GM21515 (cell line): ENCODE measurements around the gene IRX6.

Experiments used
- ATAC-seq: cut with Tn5 transposase; IDR thresholded peaks from one replicate; pipeline ENCODE4 v1.9.1; 2021; ENCODE audit not compliant: unreplicated experiment

The IRX6 gene

GRCh38 chr16:55364811-55365210 lies 40.8 kb downstream of the IRX6 start:
- ATAC-seq: no peak

GRCh38 chr16:55367301-55367811 lies 43.4 kb downstream of the IRX6 start:
- no peak for ATAC-seq

DNA sequence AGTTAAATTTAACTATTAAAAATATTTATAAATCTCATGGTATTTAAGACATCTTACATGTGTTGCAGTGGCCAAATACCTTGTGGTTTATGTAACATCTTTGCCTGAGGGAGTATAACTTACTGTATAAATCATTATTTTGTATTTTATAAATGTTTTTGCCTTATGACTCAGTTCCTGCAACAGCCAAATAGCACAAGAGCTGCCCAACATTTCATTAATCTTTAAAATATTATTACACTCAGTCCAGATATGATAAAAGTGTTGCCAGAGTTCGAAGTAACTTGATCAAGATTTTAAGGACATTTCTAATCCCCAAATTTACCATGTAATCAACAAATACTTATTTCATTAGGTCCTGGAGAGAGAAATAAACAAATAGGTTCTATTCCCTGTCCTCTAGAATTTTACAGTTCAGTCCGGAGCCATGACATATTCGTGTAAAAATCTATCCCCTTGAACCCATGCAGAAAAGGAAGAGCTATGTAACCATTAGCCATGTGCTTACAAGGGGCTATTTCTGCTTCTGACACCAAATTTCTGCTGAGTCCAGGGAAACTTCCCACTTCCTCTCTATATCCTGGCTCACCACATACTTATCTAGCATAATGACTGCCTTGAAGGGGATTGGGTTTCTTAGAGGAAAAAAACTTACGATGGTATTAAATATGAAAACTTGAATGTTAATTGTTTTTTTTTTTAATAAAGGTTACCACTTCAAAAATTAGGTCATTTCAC lies 44.0 kb downstream of the IRX6 start:
- no peak for ATAC-seq

- no peak for ATAC-seq
These were observed 45.1 kb downstream of the IRX6 start for GRCh38 chr16:55369151-55369550.

GRCh38 chr16:55370762-55371482 lies 46.9 kb downstream of the IRX6 start:
- no peak for ATAC-seq

DNA sequence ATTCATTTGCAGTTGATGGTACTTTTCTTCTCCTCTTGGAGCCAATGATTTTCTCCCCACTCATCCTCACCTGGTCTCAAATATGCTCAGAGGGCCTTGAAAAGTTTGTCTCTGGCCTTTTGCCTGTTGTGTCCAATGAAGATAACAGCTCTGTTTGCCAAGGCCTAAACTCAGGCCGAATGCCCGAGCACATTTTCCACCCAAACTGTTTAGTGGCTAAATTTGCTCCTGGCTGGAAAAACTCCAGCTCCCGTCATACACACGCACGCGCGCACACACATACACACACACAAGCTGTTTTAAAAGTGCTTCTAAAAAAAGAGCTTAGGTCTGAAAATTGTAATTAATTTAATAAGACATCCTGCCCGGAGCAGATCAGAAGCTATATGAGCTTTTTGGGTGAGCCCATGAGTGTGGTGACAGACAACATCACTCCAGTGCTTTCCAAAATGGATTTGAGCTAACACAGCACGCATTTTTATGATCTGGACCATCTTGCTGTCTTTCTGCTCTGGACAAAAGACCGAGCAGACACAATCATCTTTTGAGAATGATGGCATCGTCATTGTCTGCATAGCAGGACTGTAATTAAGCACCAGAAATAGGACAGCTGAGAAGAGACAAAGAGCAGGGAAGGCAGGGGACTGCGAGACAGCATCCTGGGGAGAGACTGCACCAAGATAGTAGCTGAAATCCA lies 48.9 kb downstream of the IRX6 start:
- no peak for ATAC-seq

- ATAC-seq: no peak
These were observed 49.5 kb downstream of the IRX6 start for GRCh38 chr16:55373489-55373832.

DNA sequence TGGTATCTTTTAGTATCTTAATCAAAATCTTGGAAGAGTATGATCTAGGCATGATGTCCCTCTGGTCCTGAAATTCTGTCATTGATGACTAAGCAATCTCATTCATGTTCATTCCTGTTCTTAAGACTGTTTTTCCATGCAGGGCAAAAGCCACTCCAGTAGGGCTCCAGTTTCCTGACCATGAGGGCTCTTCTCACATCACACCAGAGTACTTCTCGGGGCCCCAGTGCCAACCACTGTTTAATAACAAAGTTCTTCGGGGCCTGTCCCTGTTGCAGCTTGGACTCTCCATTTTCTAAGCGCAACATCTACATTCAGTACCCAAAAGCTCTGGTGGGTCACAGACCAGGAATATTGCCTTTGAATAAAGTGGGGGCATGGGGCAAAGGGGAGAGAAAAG lies 52.0 kb downstream of the IRX6 start:
- ATAC-seq: no peak

DNA sequence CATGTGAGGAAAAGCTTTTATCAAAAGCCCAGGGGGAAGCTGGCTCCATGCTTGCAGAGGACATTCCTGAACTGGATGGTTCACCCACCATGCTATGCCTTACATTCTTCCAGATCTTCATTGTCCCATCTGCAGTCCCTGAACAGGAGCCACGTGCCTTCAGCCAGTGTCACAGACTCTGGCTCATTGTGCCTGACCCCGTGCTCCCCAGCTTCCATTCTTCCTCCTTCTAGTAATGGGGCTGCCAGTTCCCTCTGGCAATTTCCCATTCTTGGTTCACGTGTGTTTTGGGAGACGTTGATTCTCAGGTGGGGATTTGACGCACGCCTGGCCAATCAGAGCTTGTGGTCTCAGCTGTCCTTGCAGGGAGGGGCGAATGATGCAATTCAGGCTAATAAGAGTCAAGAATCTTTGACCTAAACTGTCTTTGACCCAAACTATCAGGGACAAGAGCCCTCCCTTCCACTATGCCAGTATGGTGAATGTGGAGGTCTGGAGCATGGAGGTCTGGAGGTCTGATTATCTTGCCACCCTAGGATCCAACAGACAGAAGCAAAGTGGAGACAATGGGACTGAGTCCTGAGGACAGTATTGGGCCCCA lies 52.7 kb downstream of the IRX6 start:
- no peak for ATAC-seq

DNA sequence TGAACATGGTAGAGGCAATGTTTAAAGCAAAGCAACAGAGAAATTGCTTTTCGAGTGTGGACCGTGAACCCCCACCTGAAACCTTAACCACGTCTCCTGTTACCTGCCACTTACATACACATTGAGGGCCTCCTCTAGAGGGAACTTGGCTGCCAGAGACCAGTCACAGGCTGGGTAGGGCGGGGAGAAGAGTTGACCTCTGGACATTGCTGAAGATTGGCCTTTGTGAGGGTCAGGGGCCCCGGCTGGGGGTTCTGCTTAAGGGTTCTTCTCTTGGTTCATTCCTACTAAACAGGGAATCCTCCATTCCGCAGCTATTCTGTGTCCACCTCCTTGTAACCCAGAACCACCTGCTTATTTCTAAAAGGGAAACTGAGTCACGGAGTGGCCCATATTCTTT lies 53.8 kb downstream of the IRX6 start:
- no peak for ATAC-seq

DNA sequence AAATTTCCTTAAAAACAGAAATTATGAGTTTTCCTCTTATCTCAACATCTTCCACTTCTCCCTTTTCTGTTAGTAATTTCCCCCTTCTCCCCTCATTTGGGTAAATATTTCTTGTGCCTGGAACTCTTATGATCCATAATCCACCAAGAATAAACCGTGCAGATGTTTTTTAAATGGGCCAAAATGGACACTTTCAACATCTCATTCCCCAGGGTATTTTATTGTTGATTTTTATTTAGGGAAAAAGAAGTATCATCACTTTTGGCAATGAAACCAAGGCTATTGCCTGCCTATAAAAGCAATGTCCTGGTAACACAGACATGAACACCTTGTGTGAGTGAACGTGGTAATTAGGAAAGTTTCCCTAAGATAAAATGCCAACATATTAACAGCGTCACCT lies 54.6 kb downstream of the IRX6 start:
- ATAC-seq: no peak

DNA sequence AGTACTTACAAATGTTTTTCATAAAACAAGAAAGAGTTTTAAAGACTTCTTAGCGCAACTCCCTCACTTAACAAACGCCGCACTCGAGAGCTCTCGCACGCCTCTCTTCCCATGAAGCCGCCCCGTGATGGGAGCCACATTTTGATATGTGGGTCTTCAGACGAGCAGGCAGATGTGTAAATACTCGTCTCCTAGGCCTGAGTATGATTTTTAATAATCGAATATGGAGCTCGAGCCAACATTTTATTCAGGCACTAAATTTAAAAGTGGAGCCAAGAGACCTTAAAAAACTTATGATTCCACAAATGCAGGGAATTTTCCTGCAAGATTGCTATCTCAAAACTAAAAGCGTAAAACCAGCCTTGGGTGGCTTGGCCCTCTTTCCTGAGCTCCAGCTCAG lies 55.4 kb downstream of the IRX6 start:
- ATAC-seq: no peak

- no peak for ATAC-seq
These were observed 55.9 kb downstream of the IRX6 start for GRCh38 chr16:55379876-55380390.
